Lower leg skin (tissue), 3 donors: ENCODE data around the gene RPL26.

ENCODE experiments used
- POLR2A ChIP-seq, 2 donors: fragments of 450-650 bp; IDR thresholded peaks; one replicate each; pipeline ENCODE4 v1.6.1; 2016 to 2017; ENCODE audit warnings: antibody characterized with exemption in 2 of 2, mild to moderate bottlenecking in 1 of 2, moderate library complexity in 1 of 2
- TF ChIP-seq, protein P1 (sequence below), 3 donors: fragments of 450-650 bp; IDR thresholded peaks; one replicate each; pipeline ENCODE4 v1.5.1; 2016; ENCODE audit warnings: antibody characterized with exemption in 3 of 3, mild to moderate bottlenecking in 3 of 3, moderate library complexity in 2 of 3

GRCh38 chr17:8383143-8383822 lies at the start of gene RPL26:
- TF ChIP-seq POLR2A (IDR thresholded peaks at IDR 0.05), result peak in 1 of 2 donors; percentile 61
- TF ChIP-seq, protein P1, sequence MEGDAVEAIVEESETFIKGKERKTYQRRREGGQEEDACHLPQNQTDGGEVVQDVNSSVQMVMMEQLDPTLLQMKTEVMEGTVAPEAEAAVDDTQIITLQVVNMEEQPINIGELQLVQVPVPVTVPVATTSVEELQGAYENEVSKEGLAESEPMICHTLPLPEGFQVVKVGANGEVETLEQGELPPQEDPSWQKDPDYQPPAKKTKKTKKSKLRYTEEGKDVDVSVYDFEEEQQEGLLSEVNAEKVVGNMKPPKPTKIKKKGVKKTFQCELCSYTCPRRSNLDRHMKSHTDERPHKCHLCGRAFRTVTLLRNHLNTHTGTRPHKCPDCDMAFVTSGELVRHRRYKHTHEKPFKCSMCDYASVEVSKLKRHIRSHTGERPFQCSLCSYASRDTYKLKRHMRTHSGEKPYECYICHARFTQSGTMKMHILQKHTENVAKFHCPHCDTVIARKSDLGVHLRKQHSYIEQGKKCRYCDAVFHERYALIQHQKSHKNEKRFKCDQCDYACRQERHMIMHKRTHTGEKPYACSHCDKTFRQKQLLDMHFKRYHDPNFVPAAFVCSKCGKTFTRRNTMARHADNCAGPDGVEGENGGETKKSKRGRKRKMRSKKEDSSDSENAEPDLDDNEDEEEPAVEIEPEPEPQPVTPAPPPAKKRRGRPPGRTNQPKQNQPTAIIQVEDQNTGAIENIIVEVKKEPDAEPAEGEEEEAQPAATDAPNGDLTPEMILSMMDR (IDR thresholded peaks at IDR 0.05), result peak in 1 of 3 donors; percentile 98
